Smooth muscle cell (in vitro differentiated cells): ENCODE data around the gene SLC35B1. TPM values are rescaled to one million over a fixed set of nuclear protein-coding genes. Genes with fewer than 3 reads are reported as not detected.

ENCODE experiments used
- DNase-seq: peaks from one replicate; lab custom pipeline; 2025; ENCODE audit not compliant: unreplicated experiment; lab: John Stamatoyannopoulos, UW
- H2AFZ ChIP-seq: fragments of 200-600 bp; sonication (generic); 2 replicates; pipeline ENCODE4 v1.6.0; 2016; ENCODE audit warnings: antibody characterized with exemption, low read depth, mild to moderate bottlenecking
- H3F3A ChIP-seq: fragments of 200-600 bp; sonication (generic); 2 replicates; pipeline ENCODE4 v1.6.0; 2017; ENCODE audit warnings: antibody characterized with exemption, low read depth
- H3K27ac ChIP-seq: fragments of 200-600 bp; sonication (generic); 2 replicates; pipeline ENCODE4 v1.5.1; 2016; ENCODE audit warnings: low read depth, mild to moderate bottlenecking
- H3K27me3 ChIP-seq: fragments of 200-600 bp; sonication (generic); 2 replicates; pipeline ENCODE4 v1.6.1; 2016; ENCODE audit warnings: low read depth, mild to moderate bottlenecking
- H3K36me3 ChIP-seq: fragments of 200-600 bp; sonication (generic); 2 replicates; pipeline ENCODE4 v1.5.1; 2016; ENCODE audit warnings: low read depth
- H3K4me1 ChIP-seq: fragments of 200-600 bp; sonication (generic); 2 replicates; pipeline ENCODE4 v1.5.1; 2016; ENCODE audit warnings: low read depth
- H3K4me2 ChIP-seq: fragments of 200-600 bp; sonication (generic); 2 replicates; pipeline ENCODE4 v1.6.0; 2016; ENCODE audit warnings: mild to moderate bottlenecking
- H3K4me3 ChIP-seq: fragments of 200-600 bp; sonication (generic); 2 replicates; pipeline ENCODE4 v1.5.1; 2016; ENCODE audit warnings: mild to moderate bottlenecking
- H3K79me2 ChIP-seq: fragments of 200-600 bp; sonication (generic); 2 replicates; pipeline ENCODE4 v1.6.0; 2016; ENCODE audit warnings: low read depth, mild to moderate bottlenecking
- H3K9ac ChIP-seq: fragments of 200-600 bp; sonication (generic); 2 replicates; pipeline ENCODE4 v1.6.0; 2016; ENCODE audit warnings: low read depth
- H3K9me3 ChIP-seq: fragments of 200-600 bp; sonication (generic); replicated peaks from 2 replicates; pipeline ENCODE4 v1.5.1; 2016; ENCODE audit warnings: low read depth
- H4K20me1 ChIP-seq: fragments of 200-600 bp; sonication (generic); 2 replicates; pipeline ENCODE4 v1.6.0; 2016; ENCODE audit warnings: low read depth
- CTCF ChIP-seq: fragments of 200-600 bp; sonication (generic); IDR thresholded peaks from 2 replicates; pipeline ENCODE4 v1.5.1; 2017; ENCODE audit warnings: borderline replicate concordance, mild to moderate bottlenecking, antibody characterized with exemption; ENCODE audit not compliant: insufficient read depth, poor library complexity, severe bottlenecking
- WGBS: methylation state at CpG from one replicate; pipeline ENCODE4 v1.1.7; 2016; ENCODE audit warnings: low lambda C conversion rate; 5-methylcytosine and 5-hydroxymethylcytosine counted together
- polyA plus RNA-seq: library from polyadenylated mRNA; unstranded; fragments of >200 nt; fragmentation: Nextera tagmentation; extraction: Ambion mirVana; gene quantifications from 2 replicates; pipeline ENCODE4 v1.2.1, GENCODE V29; 2016
- total RNA-seq: library from RNA; depleted of rRNA; stranded (reverse); fragments of >200 nt; gene quantifications from 2 replicates; pipeline ENCODE4 v1.2.3, GENCODE V29; 2014

SLC35B1 gene
- total and polyA plus RNA-seq, 2 experiments from 2014 or later: 98.9 to 126 TPM

GRCh38 chr17:49670641-49671040, 37.1 kb downstream of the SLC35B1 start:
- WGBS: 91% methylated on average over 4 of the region's 4 CpGs
- Histone ChIP-seq H3F3A (peaks cover 4% of the 10 kb centered on the region), H3K9ac (no peak overlapping the region), H3K27ac (no peak overlapping the region), H4K20me1 (peaks cover 87% of the 10 kb centered on the region), H3K4me3 (no peak overlapping the region), H3K27me3 (no peaks in the 10 kb centered on the region), H3K79me2 (peaks cover 100% of the 10 kb centered on the region), H3K9me3 (no peaks in the 10 kb centered on the region), H2AFZ (no peak overlapping the region), H3K4me1 (peaks cover 3% of the 10 kb centered on the region), H3K4me2 (no peak overlapping the region), H3K36me3 (no peaks in the 10 kb centered on the region)
- TF ChIP-seq CTCF: no peak
- no peak for DNase-seq

GRCh38 chr17:49670002-49670401, 37.8 kb downstream of the SLC35B1 start:
- Histone ChIP-seq H3K36me3 (no peaks in the 10 kb centered on the region), H3K79me2 (peaks cover 96% of the 10 kb centered on the region), H3K9ac (no peak overlapping the region), H3K4me2 (no peak overlapping the region), H3F3A (peaks cover 4% of the 10 kb centered on the region), H2AFZ (no peak overlapping the region), H3K27me3 (no peaks in the 10 kb centered on the region), H3K4me3 (no peak overlapping the region), H4K20me1 (peaks cover 84% of the 10 kb centered on the region), H3K9me3 (no peaks in the 10 kb centered on the region), H3K4me1 (no peaks in the 10 kb centered on the region), H3K27ac (no peak overlapping the region)
- TF ChIP-seq CTCF: no peak
- DNase-seq: no peak
- 100% methylated on average over 1 of the region's 1 CpG for WGBS

- no peak for TF ChIP-seq CTCF
- H3K4me1 ChIP-seq: no peaks in the 10 kb centered on the region
- no peak for DNase-seq
- peaks cover 86% of the 10 kb centered on the region for H4K20me1 ChIP-seq
- peaks cover 96% of the 10 kb centered on the region for H3K79me2 ChIP-seq
- no peak overlapping the region for H3K9ac ChIP-seq
- H3K9me3 ChIP-seq: no peaks in the 10 kb centered on the region
- WGBS: 89% methylated on average over 2 of the region's 2 CpGs
- no peak overlapping the region for H3K4me2 ChIP-seq
- H3K36me3 ChIP-seq: no peaks in the 10 kb centered on the region
- H3K4me3 ChIP-seq: no peak overlapping the region
- peaks cover 4% of the 10 kb centered on the region for H3F3A ChIP-seq
- H2AFZ ChIP-seq: no peak overlapping the region
- no peaks in the 10 kb centered on the region for H3K27me3 ChIP-seq
- H3K27ac ChIP-seq: no peak overlapping the region
Observed at GRCh38 chr17:49667854-49668253, 39.9 kb downstream of the SLC35B1 start.

GRCh38 chr17:49664706-49665211, 43.0 kb downstream of the SLC35B1 start:
- Histone ChIP-seq H3K9me3 (no peaks in the 10 kb centered on the region), H2AFZ (no peak overlapping the region), H3K36me3 (no peaks in the 10 kb centered on the region), H3K79me2 (peaks cover 95% of the 10 kb centered on the region), H3K27me3 (no peaks in the 10 kb centered on the region), H3K27ac (no peak overlapping the region), H3K4me1 (no peaks in the 10 kb centered on the region), H3K4me2 (no peak overlapping the region), H3F3A (no peaks in the 10 kb centered on the region), H3K4me3 (no peak overlapping the region), H3K9ac (no peak overlapping the region), H4K20me1 (peaks cover 86% of the 10 kb centered on the region)
- no peak for TF ChIP-seq CTCF
- 92% methylated on average over 3 of the region's 3 CpGs for WGBS
- DNase-seq: no peak
